NCI-H1436 (cell line): Measurements from ENCODE around the gene IL19.

Experiments
- DNase-seq: peaks from one replicate; lab custom pipeline; 2025; lab: John Stamatoyannopoulos, UW

Gene IL19, protein sequence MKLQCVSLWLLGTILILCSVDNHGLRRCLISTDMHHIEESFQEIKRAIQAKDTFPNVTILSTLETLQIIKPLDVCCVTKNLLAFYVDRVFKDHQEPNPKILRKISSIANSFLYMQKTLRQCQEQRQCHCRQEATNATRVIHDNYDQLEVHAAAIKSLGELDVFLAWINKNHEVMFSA

DNA sequence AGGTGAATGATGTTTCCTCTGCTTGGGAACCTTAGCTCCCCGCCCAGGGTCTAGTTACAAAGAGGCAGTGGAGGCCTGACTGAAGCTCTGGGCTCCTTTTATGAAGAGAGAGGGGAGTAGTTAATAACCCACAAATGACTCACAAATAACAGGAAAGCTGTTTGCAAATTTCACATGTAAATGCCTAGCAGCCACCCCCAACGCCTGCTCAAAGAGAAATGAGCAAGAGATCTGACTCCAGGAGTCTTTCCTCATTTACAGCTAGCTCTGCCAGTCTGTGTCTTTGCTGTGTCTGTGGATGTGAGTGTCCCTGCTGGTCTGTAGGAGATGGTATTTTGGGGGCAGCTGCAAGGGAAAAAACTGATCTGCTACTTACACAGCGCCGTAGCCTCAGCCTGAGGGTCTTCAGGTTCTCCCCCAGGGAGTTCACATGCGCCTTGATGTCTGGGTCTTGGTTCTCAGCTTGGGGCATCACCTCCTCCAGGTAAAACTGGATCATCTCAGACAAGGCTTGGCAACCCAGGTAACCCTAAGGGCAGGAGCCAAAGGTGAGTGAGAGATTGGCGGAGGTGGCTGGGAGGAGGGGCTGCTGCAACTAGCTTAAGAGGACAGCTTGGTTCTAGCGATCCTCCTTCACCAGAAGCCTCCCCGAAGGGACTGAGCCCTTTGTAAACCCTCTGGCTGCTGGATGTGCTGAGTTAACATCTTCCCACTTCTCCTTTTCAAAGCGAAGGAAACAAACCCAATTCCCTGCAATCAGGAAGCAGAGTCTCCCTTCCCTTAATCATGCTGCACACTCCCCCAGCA, at the start of gene IL19:
IL19 (plus strand) TSS at position 243 of the 807 bp plus-strand sequence. CDS start 65,890 bp downstream, outside the sequence.
- peak; percentile 18 for DNase-seq

GRCh38 chr1:206721454-206721853, 49.1 kb upstream of the IL19 start:
- DNase-seq: no peak

DNA sequence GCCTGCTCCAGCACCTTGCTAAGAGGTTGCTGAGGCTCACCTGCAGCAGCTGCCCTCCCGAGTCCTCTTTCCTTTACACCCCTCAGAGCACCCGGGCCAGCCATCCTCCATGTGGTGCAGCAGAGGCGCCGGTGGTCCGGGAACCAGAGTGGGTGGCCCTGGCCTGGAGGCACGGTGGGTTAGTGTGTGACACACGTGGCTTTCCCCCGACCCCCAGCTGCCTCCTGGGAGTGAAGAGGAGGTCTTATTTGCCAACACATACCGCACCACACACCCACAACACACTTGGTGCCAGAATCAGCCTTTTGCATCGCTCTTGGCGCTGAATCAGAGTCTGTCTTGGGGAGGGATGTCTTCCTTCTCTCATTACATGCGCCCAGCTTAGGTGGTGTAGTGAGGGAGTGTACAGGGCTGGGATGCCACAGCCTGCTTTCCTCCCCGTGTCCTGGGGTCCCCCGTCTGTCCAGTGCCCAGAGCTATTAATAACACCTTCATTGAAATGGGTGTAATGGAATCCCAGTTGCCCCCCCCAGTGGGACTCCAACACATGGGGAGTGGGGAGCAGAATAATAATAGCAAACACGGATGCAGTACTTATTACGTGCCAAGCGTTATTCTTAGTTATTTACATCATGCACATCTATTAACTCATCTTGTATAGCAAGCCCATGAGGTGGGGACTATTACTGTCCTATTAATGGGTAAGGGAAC, 47.7 kb upstream of the IL19 start:
- DNase-seq: no peak

DNA sequence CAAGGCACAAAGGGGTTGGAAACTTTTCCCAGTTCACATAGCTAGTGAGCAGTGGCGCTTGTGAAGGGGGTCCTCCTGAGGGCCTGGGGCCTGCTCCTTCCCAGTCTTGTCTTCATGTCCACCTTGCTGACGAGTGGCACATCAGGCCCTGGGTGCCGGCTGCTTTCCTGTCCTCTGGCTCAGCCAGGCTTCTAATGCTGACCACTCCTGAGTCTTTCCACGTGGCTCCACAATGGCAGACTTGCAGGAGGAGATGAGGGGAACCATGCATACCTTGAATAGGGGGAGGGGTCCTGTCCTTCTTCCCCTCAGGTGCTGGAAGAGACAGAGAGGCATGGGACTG, 47.1 kb upstream of the IL19 start:
- no peak for DNase-seq

DNA sequence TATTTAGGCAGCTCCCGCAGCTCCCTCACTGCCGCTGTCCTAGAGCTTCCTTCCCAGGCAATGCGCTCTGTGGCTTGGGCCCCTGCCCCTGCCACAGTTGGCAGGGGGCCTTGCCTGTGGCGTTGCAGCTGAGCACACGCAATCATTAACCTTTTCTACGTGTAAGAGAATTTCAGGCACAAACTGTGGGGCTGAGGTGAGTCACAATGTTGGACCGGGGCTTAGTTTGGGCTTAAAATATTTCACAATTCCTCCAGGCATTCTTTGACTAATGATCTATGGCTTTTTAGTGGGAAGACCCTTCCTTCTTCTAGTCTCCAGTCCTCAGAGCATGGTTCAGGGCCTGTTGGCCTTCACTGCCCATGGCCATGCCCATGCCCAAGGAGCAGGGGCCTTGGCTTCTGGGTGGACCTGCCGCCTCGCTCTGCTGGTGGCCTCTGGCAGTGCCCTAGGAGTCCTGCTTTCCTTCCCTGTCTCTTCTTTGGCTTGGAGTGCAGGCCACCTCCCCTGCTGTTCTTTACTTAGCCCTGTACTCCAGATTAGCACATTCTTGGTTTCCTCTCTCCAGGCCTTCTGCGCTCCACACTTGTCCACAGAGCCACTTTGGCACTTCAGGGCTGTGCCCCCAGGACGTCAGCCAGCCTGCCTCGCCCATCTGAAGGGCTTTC, 46.6 kb upstream of the IL19 start:
- no peak for DNase-seq

DNA sequence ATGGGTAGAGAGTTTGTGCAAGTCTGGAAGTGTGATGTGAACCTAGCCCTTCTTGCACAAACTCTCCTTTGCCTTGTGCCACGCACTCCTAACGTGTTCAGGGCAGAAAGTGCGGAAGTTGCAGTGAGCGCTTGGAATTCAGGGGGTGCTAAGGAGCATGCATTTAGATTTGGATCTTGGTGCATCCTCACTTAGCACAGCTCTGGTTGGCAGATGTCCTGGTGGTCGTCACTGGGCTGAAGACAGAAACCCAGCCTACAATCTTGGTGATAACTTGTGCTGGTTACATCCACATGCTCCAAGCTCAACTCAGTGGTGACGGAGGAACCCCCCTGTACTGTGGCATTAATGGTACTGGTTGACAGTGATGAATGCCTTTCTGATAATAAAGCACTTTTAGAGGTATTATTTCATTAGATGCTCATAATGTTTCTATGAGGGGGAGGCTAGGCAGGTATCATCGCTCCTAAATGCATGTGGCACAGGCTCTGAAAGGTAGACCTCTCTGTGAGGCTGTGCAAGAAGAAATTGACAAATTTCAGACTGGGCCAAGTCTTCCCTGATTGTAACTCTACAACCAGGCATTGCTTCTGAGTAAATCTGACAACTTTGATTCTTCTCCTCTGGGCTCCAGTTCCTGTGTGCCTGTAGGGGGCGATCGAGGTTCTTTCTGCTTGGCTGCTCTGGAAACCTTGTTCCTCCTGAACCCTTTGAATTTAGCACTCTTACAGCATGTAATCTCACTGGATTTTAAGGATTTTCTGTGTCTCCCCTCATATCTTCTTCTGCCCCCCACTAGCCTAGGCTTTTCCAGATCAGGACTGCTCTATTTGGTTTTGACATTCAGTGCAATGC, 45.2 kb upstream of the IL19 start:
- peak; percentile 25 for DNase-seq

GRCh38 chr1:206727981-206728696, 42.4 kb upstream of the IL19 start:
- DNase-seq: no peak

DNA sequence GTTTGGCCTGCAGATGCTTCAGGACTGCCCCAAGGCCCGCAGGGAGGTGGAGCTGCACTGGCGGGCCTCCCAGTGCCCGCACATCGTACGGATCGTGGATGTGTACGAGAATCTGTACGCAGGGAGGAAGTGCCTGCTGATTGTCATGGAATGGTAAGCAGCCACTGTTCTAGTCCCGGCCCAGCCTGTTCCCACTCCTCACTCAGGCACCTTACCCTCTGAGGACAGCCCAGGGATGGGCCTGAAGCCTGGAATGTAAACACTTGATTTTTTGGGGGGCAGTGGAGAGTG, 41.9 kb upstream of the IL19 start:
- no peak for DNase-seq

DNA sequence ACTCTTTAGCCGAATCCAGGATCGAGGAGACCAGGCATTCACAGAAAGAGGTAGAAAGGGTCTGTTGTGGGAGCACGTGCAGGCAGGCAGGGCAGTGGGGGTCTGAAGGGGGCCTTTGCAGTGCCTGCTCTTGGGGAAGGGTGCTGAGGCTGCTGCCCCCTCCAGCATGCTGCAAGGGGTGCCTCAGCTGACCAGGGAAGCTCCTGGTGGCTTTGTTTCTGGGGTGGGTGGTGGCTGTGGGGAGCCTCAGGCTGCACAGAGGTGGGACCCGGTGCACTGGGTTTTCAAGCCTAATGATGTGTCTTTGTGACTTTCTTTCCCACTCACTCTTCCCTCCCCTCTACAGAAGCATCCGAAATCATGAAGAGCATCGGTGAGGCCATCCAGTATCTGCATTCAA, 41.5 kb upstream of the IL19 start:
- no peak for DNase-seq

DNA sequence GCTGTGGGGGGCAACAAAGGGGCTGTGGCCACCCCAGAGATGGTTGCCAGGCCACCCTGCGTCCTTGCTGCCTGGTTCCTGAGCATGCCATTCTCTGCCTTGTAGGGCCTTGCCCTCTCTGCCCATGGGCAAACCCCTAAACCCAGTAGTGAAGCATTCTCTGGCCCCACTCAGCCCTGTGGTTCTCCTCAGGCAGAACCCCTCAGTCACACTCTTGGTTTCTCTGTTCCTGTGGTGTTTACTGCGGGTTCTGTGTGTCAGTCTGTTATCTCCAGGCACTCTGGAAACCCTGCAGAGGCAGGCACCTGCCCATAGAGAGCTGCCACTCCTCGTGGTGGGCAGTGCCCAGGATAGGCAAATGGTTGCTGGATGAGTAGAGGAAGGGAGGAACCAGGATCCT, 41.1 kb upstream of the IL19 start:
- DNase-seq: no peak

DNA sequence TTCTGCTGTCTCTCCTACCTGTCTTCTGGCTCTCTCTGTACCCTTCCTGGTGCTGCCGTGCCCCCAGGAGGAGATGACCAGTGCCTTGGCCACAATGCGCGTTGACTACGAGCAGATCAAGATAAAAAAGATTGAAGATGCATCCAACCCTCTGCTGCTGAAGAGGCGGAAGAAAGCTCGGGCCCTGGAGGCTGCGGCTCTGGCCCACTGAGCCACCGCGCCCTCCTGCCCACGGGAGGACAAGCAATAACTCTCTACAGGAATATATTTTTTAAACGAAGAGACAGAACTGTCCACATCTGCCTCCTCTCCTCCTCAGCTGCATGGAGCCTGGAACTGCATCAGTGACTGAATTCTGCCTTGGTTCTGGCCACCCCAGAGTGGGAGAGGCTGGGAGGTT, 38.1 kb upstream of the IL19 start:
- no peak for DNase-seq

DNA sequence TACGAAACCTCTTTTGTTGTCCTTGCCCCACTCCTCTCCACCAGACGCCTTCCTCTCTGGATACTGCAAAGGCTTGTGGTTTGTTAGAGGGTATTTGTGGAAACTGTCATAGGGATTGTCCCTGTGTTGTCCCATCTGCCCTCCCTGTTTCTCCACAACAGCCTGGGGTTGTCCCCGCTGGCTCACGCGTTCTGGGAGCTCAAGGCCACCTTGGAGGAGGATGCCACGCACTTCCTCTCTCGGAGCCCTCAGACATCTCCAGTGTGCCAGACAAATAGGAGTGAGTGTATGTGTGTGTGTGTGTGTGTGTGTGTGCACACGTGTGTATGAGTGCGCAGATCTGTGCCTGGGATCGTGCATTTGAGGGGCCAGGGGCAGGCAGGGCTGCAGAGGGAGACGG, 37.6 kb upstream of the IL19 start:
- DNase-seq: no peak

DNA sequence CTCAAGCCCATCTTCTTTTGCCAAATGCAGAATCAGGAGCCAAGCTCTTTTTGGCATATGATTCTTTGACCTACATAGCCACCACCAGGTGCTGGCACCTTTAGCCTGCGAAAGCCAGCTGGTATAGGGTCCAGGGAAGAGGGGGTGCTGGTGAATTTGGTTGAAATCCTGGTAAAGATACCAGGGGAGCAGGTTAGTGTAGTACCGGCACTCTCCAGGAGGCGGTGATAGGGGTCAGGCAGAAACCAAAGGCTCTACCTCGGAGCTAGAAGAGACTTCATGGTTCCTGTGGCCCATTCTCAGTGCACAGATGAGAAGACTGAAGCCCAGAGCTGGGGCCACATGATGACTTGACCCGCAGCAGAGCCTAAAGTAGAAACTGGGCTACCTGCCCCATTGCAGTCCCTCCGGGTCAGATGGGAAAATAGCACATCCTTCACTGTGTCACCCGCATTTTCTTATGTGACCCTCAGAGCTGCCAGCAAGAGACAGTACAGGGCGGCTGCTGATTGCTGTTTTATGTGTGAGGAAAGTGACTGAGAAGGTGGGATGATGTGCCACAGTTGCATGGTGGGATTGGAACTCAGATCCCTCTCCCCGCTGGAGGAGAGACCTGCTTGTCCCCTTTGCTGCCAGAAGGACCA, 36.0 kb upstream of the IL19 start:
- DNase-seq: peak; percentile 33

DNA sequence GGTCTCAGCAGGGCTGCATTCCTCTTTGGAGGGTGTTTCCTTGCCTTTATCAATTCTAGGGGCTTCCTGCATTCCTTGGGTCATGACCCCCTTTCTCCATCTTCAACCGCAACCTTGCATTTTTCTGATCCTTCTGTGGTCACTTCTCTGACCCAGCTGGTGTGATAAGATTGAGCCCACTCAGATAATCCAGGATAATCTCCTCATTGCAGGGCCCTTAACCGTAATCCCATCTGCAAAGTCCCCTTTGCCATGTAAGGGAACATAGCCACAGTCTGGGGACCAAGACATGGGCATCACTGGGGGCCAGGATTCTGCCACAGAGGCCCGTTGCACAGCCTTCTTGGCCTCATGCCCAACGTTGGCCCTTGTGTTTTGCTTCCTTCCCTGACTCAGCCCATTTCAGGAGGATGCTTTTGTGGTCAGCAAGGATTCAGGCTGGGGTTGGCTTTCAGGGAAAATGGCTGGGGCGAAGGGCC, 35.0 kb upstream of the IL19 start:
- no peak for DNase-seq

GRCh38 chr1:206736878-206737728, 33.5 kb upstream of the IL19 start:
- DNase-seq: no peak

DNA sequence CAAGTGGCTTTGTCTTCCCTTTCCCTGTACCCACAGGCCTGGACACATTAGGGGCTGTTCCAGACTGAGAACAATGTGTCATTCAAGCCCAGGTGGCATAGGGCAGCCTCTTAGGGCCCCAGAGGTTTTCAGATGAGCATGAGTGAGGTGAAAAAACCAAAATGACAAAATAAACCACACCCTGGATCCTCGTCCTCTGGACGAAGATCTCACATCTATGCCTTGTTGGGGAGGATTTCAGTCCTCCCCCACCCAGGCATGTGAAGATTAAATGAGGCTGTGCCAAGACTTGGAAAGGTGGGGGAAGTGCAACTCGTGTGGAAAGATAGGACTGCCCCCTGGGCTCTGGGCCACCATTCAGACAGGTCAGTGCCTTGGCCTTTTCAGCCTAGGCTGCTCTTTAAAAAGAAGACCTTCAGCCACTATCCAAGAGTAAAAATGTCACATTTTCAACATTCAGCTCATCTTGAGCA, 32.8 kb upstream of the IL19 start:
- no peak for DNase-seq

- no peak for DNase-seq
Observed at GRCh38 chr1:206738370-206739366, 31.9 kb upstream of the IL19 start.

DNA sequence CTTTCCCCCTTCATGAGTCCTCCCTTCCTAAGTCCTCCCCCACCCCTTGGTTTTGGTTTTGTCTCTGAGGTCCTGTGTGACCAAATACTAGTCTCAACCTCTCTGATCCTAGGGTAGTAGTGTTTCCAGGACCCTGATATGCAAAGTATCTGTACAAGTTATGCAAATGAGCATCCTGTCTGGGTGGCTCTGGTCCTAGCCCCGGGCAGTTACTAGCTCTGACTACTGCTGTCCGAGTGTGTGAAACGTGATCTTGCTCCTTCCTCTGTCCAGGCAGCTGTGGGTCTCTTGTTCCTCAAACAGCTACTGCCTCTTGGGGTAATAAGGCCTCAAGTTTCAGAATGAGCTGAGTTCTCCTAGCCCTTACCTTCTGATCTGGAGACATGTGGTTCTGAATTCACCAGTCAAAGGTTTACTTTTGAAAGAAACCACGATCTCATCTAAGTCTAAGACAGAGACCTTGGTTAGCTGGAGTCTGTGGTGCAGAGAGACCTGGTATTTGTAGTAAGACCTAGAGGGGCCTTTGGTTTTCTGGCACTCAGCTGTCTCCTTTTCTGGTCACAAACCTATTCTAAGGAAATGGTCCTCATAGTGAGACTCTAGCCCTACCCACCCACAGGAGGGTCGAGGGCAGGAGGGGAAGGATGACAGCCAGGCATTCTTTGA, 31.0 kb upstream of the IL19 start:
- no peak for DNase-seq
